ENCODE data around the gene NDUFC1. TPM values are rescaled to one million over a fixed set of nuclear protein-coding genes. Genes with fewer than 3 reads are reported as not detected.

NDUFC1 gene
- total and polyA plus RNA-seq, 2 donors (not counting 1 experiment from before 2014, with no cell fraction given): 16.9 to 19.1 TPM

- Histone ChIP-seq H4K20me1 (ENCODE audit: control insufficient read depth, insufficient read depth, low read length, poor library complexity, severe bottlenecking) (no peaks in the 10 kb centered on the region), H3K36me3 (replicated peaks in 1 of 2; ENCODE audit: control extremely low read depth in 1 of 2, control insufficient read depth in 1 of 2, extremely low read depth in 1 of 2, insufficient read depth in 2 of 2, low read length in 1 of 2) (peaks cover 3 to 26% of the 10 kb centered on the region in 2 experiments), H3K9ac (ENCODE audit: low read length) (no peak overlapping the region), H3K4me2 (replicated peaks; ENCODE audit: low read depth, low read length, poor library complexity, severe bottlenecking) (no peak overlapping the region), H3K4me3 (ENCODE audit: control extremely low read depth in 1 of 5, extremely low read depth in 1 of 5, insufficient read depth in 1 of 5, low read depth in 2 of 5, low read length in 4 of 5) (no peak overlapping the region), H2AFZ (ENCODE audit: insufficient read depth, low read depth, low read length, poor library complexity, severe bottlenecking) (no peak overlapping the region), H3K27me3 (replicated peaks in 1 of 4; ENCODE audit: control extremely low read depth in 1 of 4, control insufficient read depth in 3 of 4, insufficient read depth in 4 of 4, low read length in 3 of 4) (peaks cover 0 to 3% (median 0%) of the 10 kb centered on the region in 4 experiments), H3K9me3 (ENCODE audit: control extremely low read depth in 1 of 3, control insufficient read depth in 2 of 3, insufficient read depth in 1 of 3, low read length in 2 of 3) (peaks cover 0 to 7% (median 7%) of the 10 kb centered on the region in 3 donors), H3K79me2 (ENCODE audit: control insufficient read depth, insufficient read depth, low read length) (no peaks in the 10 kb centered on the region), H3K4me1 (ENCODE audit: control insufficient read depth in 2 of 2, insufficient read depth in 2 of 2, low read length in 2 of 2) (no peaks in the 10 kb centered on the region), H3K27ac (ENCODE audit: low read length in 2 of 2) (no peak overlapping the region)
- WGBS (ENCODE audit: insufficient coverage): 98% methylated on average over 4 of the region's 7 CpGs
- ATAC-seq (ENCODE audit: low read depth) (no peak), DNase-seq (no peak)
- no peaks in the 10 kb centered on the region for H3K27me3 Mint-ChIP-seq
- peaks cover 6% of the 10 kb centered on the region for H3K9me3 Mint-ChIP-seq (ENCODE audit: insufficient read depth)
- TF ChIP-seq EZH2 (IDR thresholded peaks at IDR 0.05; ENCODE audit: borderline replicate concordance, insufficient read depth, low read depth, low read length, poor library complexity, severe bottlenecking): no peak
- TF ChIP-seq, protein P1, sequence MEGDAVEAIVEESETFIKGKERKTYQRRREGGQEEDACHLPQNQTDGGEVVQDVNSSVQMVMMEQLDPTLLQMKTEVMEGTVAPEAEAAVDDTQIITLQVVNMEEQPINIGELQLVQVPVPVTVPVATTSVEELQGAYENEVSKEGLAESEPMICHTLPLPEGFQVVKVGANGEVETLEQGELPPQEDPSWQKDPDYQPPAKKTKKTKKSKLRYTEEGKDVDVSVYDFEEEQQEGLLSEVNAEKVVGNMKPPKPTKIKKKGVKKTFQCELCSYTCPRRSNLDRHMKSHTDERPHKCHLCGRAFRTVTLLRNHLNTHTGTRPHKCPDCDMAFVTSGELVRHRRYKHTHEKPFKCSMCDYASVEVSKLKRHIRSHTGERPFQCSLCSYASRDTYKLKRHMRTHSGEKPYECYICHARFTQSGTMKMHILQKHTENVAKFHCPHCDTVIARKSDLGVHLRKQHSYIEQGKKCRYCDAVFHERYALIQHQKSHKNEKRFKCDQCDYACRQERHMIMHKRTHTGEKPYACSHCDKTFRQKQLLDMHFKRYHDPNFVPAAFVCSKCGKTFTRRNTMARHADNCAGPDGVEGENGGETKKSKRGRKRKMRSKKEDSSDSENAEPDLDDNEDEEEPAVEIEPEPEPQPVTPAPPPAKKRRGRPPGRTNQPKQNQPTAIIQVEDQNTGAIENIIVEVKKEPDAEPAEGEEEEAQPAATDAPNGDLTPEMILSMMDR (IDR thresholded peaks at IDR 0.05): no peak
- ChIA-PET POLR2A (no interaction called here), CTCF (interaction anchor here (4.4 kb wide), 1 partner anchor 11 kb away, joined by 27 read pairs; no protein-coding TSS in a partner anchor)
- intact Hi-C loops (cut with micrococcal nuclease): no loop called here
- no peak overlapping the region for H3K4me3 Mint-ChIP-seq
- no peaks in the 10 kb centered on the region for H3K4me1 Mint-ChIP-seq
- H3K27ac Mint-ChIP-seq: no peak overlapping the region
Measured at GRCh38 chr4:139286186-139286698, 16.0 kb downstream of the NDUFC1 start.

DNA sequence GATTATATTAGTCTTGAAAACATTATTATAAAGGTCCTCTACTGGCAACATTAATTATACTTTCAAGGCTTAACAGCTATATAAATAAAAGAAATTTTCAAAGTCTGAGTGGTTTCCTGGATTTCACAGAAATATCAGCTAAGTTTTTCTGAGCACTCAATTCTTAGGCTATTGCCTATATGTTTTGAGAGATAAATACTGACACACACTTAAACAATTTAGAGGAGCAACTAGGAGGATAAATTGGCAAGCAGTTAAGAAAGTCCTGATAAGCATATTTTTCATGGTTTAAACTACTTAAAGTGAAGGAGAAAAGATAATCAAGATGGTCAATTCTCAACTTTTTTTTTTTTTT is 19.6 kb downstream of the NDUFC1 start:
- Histone ChIP-seq H2AFZ (ENCODE audit: insufficient read depth, low read depth, low read length, poor library complexity, severe bottlenecking) (no peak overlapping the region), H3K4me1 (ENCODE audit: control insufficient read depth in 2 of 2, insufficient read depth in 2 of 2, low read length in 2 of 2) (peaks cover 17 to 19% of the 10 kb centered on the region in 2 donors), H3K27ac (ENCODE audit: low read length in 2 of 2) (no peak overlapping the region), H4K20me1 (ENCODE audit: control insufficient read depth, insufficient read depth, low read length, poor library complexity, severe bottlenecking) (no peaks in the 10 kb centered on the region), H3K9ac (ENCODE audit: low read length) (no peak overlapping the region), H3K4me3 (ENCODE audit: control extremely low read depth in 1 of 5, extremely low read depth in 1 of 5, insufficient read depth in 1 of 5, low read depth in 2 of 5, low read length in 4 of 5) (no peak overlapping the region), H3K36me3 (replicated peaks in 1 of 2; ENCODE audit: control extremely low read depth in 1 of 2, control insufficient read depth in 1 of 2, extremely low read depth in 1 of 2, insufficient read depth in 2 of 2, low read length in 1 of 2) (peaks cover 0 to 3% of the 10 kb centered on the region in 2 experiments), H3K4me2 (replicated peaks; ENCODE audit: low read depth, low read length, poor library complexity, severe bottlenecking) (no peak overlapping the region), H3K79me2 (ENCODE audit: control insufficient read depth, insufficient read depth, low read length) (no peaks in the 10 kb centered on the region), H3K27me3 (replicated peaks in 1 of 4; ENCODE audit: control extremely low read depth in 1 of 4, control insufficient read depth in 3 of 4, insufficient read depth in 4 of 4, low read length in 3 of 4) (peaks cover 0 to 29% (median 21%) of the 10 kb centered on the region in 4 experiments), H3K9me3 (ENCODE audit: control extremely low read depth in 1 of 3, control insufficient read depth in 2 of 3, insufficient read depth in 1 of 3, low read length in 2 of 3) (peaks cover 0 to 14% (median 7%) of the 10 kb centered on the region in 3 donors)
- peaks cover 6% of the 10 kb centered on the region for H3K9me3 Mint-ChIP-seq (ENCODE audit: insufficient read depth)
- TF ChIP-seq, protein P1 (IDR thresholded peaks at IDR 0.05): no peak
- TF ChIP-seq EZH2 (IDR thresholded peaks at IDR 0.05; ENCODE audit: borderline replicate concordance, insufficient read depth, low read depth, low read length, poor library complexity, severe bottlenecking): no peak
- H3K4me3 Mint-ChIP-seq: no peak overlapping the region
- H3K27ac Mint-ChIP-seq: no peak overlapping the region
- intact Hi-C loops (cut with micrococcal nuclease): no loop called here
- H3K27me3 Mint-ChIP-seq: peaks cover 26% of the 10 kb centered on the region
- CTCF ChIA-PET: interaction anchor here (0.6 to 5.2 kb wide), 4 partner anchors 13 to 1326 kb away, joined by 4 to 25 read pairs (median 5); no protein-coding TSS in a partner anchor
- ATAC-seq (ENCODE audit: low read depth): no peak
- H3K4me1 Mint-ChIP-seq: peaks cover 18% of the 10 kb centered on the region
- POLR2A ChIA-PET: no interaction called here
- no peak for DNase-seq
